Measurements from ENCODE around the gene DQX1. TPM values are rescaled to one million over a fixed set of nuclear protein-coding genes. Genes with fewer than 3 reads are reported as not detected.

The DQX1 gene
- total and polyA plus RNA-seq, 2 of the 8 experiments (the other 6 are each of a cell fraction or from before 2014, with no cell fraction given), result 0.76 to 1.1 TPM

- TF ChIP-seq SP4 (IDR thresholded peaks at IDR 0.05; ENCODE audit: low read length) (no peak), CBX5 (IDR thresholded peaks at IDR 0.05; ENCODE audit: low read depth, low read length) (no peak)
Measured at GRCh38 chr2:74550231-74550630, 24.2 kb upstream of the DQX1 start (continued).
